Suprapubic skin (tissue), 4 donors: ENCODE measurements around the gene LCT. TPM values are rescaled to one million over a fixed set of nuclear protein-coding genes. Genes with fewer than 3 reads are reported as not detected.

Source experiments
- DNase-seq, 2 donors: peaks; one replicate each; pipeline ENCODE4 v3.0.0-alpha.2; 2019; ENCODE audit warnings: low spot score in 2 of 2
- H3K27ac ChIP-seq: fragments of 200-600 bp; sonication (generic); one replicate; pipeline ENCODE4 v1.5.1; 2019
- H3K27me3 ChIP-seq: fragments of 200-600 bp; sonication (generic); one replicate; pipeline ENCODE4 v1.5.1; 2019
- H3K36me3 ChIP-seq: fragments of 200-600 bp; sonication (generic); one replicate; pipeline ENCODE4 v1.5.1; 2019
- H3K4me1 ChIP-seq: fragments of 200-600 bp; sonication (generic); one replicate; pipeline ENCODE4 v1.5.1; 2019
- H3K4me3 ChIP-seq: fragments of 200-600 bp; sonication (generic); one replicate; pipeline ENCODE4 v1.5.1; 2019; ENCODE audit warnings: mild to moderate bottlenecking
- H3K9me3 ChIP-seq: fragments of 200-600 bp; sonication (generic); one replicate; pipeline ENCODE4 v1.5.1; 2019
- CTCF ChIP-seq, 2 donors: fragments of 200-600 bp in 1 of 2; fragments of 450-650 bp in 1 of 2; sonication (generic) in 1 of 2; IDR thresholded peaks; one replicate each; pipeline ENCODE4 v1.5.1; 2016 to 2019; ENCODE audit warnings: antibody characterized with exemption in 2 of 2, mild to moderate bottlenecking in 1 of 2, moderate library complexity in 1 of 2
- EP300 ChIP-seq: sonication (generic); formaldehyde crosslinking; IDR thresholded peaks from one replicate; pipeline ENCODE4 v1.6.1; 2017; ENCODE audit warnings: antibody characterized with exemption
- POLR2A ChIP-seq, 2 donors: fragments of 450-650 bp; IDR thresholded peaks; one replicate each; pipeline ENCODE4 v1.6.1; 2017; ENCODE audit warnings: antibody characterized with exemption in 2 of 2, mild to moderate bottlenecking in 2 of 2, moderate library complexity in 2 of 2
- POLR2AphosphoS5 ChIP-seq, 3 donors: sonication (generic); formaldehyde crosslinking; IDR thresholded peaks; one replicate each; pipeline ENCODE4 v1.6.1; 2017; ENCODE audit warnings: antibody characterized with exemption in 3 of 3
- WGBS: methylation state at CpG from one replicate; pipeline ENCODE4 v1.1.5; 2018; 5-methylcytosine and 5-hydroxymethylcytosine counted together
- total RNA-seq, 4 donors: library from RNA; depleted of rRNA; stranded (reverse); fragments of >200 nt; gene quantifications; one replicate each; pipeline ENCODE4 v1.1.0, GENCODE V29; 2016

LCT gene
- total RNA-seq, 4 donors from 2014 or later, result not detected

- Histone ChIP-seq H3K4me3 (no peak overlapping the region), H3K27me3 (no peaks in the 10 kb centered on the region), H3K4me1 (peaks cover 4% of the 10 kb centered on the region), H3K9me3 (no peaks in the 10 kb centered on the region), H3K27ac (no peak overlapping the region), H3K36me3 (peaks cover 65% of the 10 kb centered on the region)
- TF ChIP-seq EP300 (no peak), POLR2AphosphoS5 (IDR thresholded peaks at IDR 0.05) (no peak), CTCF (IDR thresholded peaks at IDR 0.05) (no peak), POLR2A (IDR thresholded peaks at IDR 0.05) (no peak)
- DNase-seq, result no peak
- WGBS, result 94% methylated on average over 12 of the region's 12 CpGs
Observed at GRCh38 chr2:135844301-135844895, 7.4 kb upstream of the LCT start.

GRCh38 chr2:135843671-135844070 lies 6.7 kb upstream of the LCT start:
- no peak for DNase-seq
- 95% methylated on average over 3 of the region's 3 CpGs for WGBS

DNA sequence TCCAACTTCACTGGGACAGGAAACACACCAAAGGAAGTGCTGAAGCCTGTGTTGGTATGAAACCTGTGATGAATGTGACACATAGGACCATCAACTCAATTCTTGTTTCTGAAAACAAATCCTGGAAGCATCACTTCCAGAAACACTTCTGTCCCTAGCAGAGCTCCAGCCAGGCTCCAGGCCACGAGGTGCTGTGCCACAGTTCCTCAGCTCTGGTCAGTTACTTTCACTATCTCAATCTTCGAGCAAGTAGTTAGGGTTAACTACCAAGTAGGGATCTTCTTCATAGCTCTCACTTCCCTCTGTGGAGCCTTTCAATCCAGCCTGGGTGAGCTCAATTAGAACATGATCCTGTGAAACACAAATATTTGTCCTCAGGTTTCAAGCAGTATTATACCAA lies 3.6 kb upstream of the LCT start:
- Histone ChIP-seq H3K4me1 (peaks cover 4% of the 10 kb centered on the region), H3K9me3 (no peaks in the 10 kb centered on the region), H3K36me3 (peaks cover 30% of the 10 kb centered on the region), H3K27ac (no peak overlapping the region), H3K4me3 (no peak overlapping the region), H3K27me3 (no peaks in the 10 kb centered on the region)
- DNase-seq, result no peak
- 58% methylated on average over 2 of the region's 2 CpGs for WGBS
- TF ChIP-seq POLR2A (IDR thresholded peaks at IDR 0.05) (no peak), CTCF (IDR thresholded peaks at IDR 0.05) (no peak), POLR2AphosphoS5 (IDR thresholded peaks at IDR 0.05) (no peak), EP300 (no peak)

More at GRCh38 chr2:135843671-135844070, 6.7 kb upstream of the LCT start:
- peaks cover 4% of the 10 kb centered on the region for H3K4me1 ChIP-seq
- peaks cover 60% of the 10 kb centered on the region for H3K36me3 ChIP-seq
- no peak overlapping the region for H3K27ac ChIP-seq
- H3K9me3 ChIP-seq, result no peaks in the 10 kb centered on the region
- no peak overlapping the region for H3K4me3 ChIP-seq
- no peaks in the 10 kb centered on the region for H3K27me3 ChIP-seq
- TF ChIP-seq POLR2A (IDR thresholded peaks at IDR 0.05) (no peak), POLR2AphosphoS5 (IDR thresholded peaks at IDR 0.05) (no peak), EP300 (no peak), CTCF (IDR thresholded peaks at IDR 0.05) (no peak)

- peaks cover 4% of the 10 kb centered on the region for H3K4me1 ChIP-seq
- WGBS, result 43% methylated on average over 2 of the region's 2 CpGs
- peaks cover 22% of the 10 kb centered on the region for H3K36me3 ChIP-seq
- no peaks in the 10 kb centered on the region for H3K27me3 ChIP-seq
- H3K27ac ChIP-seq, result no peak overlapping the region
- H3K4me3 ChIP-seq, result no peak overlapping the region
- DNase-seq, result no peak
- no peak for TF ChIP-seq POLR2A (IDR thresholded peaks at IDR 0.05)
- TF ChIP-seq POLR2AphosphoS5 (IDR thresholded peaks at IDR 0.05), result no peak
- no peak for TF ChIP-seq EP300
- TF ChIP-seq CTCF (IDR thresholded peaks at IDR 0.05), result no peak
- no peaks in the 10 kb centered on the region for H3K9me3 ChIP-seq
Observed at GRCh38 chr2:135839713-135840112, 2.7 kb upstream of the LCT start.

DNA sequence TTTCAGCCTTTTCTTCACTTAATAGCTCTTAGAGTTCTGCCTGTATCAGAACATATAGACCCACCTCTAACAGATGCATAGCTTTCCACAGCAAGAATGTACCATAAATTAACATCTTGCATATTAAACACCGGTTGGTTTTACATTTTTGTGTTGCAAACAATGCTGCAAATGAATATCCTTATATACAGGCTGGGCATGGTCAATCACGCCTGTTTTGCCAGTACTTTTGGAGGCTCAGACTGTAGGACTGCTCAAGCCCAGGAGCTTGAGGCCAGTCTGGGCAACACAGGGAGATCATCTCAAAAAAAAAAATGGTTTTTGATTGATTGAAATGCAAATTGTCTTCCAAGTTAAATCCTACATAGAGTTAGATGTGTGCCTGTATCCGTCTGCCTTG lies 1.5 kb upstream of the LCT start:
- H3K36me3 ChIP-seq, result peaks cover 10% of the 10 kb centered on the region
- TF ChIP-seq POLR2A (IDR thresholded peaks at IDR 0.05) (no peak), POLR2AphosphoS5 (IDR thresholded peaks at IDR 0.05) (no peak), EP300 (no peak), CTCF (IDR thresholded peaks at IDR 0.05) (no peak)
- H3K4me1 ChIP-seq, result peaks cover 4% of the 10 kb centered on the region
- no peak for DNase-seq
- no peak overlapping the region for H3K4me3 ChIP-seq
- no peaks in the 10 kb centered on the region for H3K27me3 ChIP-seq
- H3K9me3 ChIP-seq, result no peaks in the 10 kb centered on the region
- no peak overlapping the region for H3K27ac ChIP-seq
- WGBS, result 91% methylated on average over 3 of the region's 3 CpGs
